ENCODE results near the gene DPF1.

GRCh38 chr19:38199340-38199739, 24.7 kb downstream of the DPF1 start:
- TF ChIP-seq CTCF (IDR thresholded peaks at IDR 0.05; ENCODE audit: low read length) (no peak), EZH2 (optimal IDR thresholded peaks at IDR 0.05; ENCODE audit: low read depth, low read length) (no peak), EZH2phosphoT487 (IDR thresholded peaks at IDR 0.05; ENCODE audit: low read length) (no peak)
